Measurements from ENCODE around the gene EEIG2.

DNA sequence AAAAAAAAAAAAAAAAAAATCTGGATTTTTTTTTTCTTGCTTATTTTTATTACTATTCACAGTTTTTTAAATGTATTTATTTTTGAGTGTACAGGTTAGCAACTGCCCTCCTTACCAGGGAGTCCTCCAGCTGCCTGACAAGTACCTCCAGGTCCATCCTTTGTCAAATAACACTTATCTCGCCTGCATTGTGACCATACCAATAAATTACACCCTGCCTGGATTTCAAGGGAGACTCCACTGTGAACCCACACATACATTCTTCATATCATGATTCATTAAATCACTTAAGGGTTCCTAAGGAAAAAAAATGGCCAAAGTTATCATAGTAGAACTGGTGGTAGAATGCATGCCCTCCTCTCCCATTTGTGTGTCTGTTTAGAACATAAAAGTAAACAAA, 38.4 kb downstream of the EEIG2 start:
- TF ChIP-seq CTCF (IDR thresholded peaks at IDR 0.05) (no peak), POLR2A (IDR thresholded peaks at IDR 0.05) (no peak)

All from prostate gland (tissue), 2 donors.